ENCODE measurements around the gene RABGEF1.

DNA sequence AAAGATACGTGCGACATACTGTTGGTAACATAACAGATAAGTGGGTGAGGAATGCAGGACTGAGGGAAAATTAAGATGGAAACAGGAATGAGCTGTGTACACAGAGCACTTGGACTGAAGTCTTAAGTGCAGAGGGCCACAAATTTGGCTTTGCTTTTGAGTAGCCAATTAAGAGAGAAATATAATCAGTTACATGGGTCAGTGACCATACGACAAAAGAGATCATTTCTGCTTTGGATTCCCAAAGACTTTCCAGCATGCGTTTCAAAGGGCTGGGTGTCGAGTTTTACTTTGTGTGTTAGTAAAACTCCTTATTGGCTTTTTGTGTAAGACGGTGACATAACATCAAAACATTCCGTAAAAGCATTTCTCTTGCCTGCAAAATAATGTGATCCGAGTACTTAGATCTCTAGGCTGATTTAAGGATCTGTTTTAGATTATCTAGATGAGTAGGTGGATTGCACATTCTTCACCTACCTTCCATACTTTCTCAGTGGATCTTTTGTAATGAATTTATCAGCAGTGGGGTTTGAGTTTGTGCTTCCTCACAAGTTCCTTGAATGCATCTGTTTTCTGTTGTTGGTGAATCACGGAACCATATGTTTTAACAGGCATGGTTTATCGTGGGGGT, 7.5 kb downstream of the RABGEF1 start:
- TF ChIP-seq, protein P1, sequence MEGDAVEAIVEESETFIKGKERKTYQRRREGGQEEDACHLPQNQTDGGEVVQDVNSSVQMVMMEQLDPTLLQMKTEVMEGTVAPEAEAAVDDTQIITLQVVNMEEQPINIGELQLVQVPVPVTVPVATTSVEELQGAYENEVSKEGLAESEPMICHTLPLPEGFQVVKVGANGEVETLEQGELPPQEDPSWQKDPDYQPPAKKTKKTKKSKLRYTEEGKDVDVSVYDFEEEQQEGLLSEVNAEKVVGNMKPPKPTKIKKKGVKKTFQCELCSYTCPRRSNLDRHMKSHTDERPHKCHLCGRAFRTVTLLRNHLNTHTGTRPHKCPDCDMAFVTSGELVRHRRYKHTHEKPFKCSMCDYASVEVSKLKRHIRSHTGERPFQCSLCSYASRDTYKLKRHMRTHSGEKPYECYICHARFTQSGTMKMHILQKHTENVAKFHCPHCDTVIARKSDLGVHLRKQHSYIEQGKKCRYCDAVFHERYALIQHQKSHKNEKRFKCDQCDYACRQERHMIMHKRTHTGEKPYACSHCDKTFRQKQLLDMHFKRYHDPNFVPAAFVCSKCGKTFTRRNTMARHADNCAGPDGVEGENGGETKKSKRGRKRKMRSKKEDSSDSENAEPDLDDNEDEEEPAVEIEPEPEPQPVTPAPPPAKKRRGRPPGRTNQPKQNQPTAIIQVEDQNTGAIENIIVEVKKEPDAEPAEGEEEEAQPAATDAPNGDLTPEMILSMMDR (IDR thresholded peaks at IDR 0.05), result no peak
- TF ChIP-seq GABPA (IDR thresholded peaks at IDR 0.05; ENCODE audit: low read depth) (no peak), RAD21 (IDR thresholded peaks at IDR 0.05; ENCODE audit: low read length) (no peak), SIN3A (IDR thresholded peaks at IDR 0.05; ENCODE audit: borderline replicate concordance, low read depth, low read length) (no peak), EZH2phosphoT487 (IDR thresholded peaks at IDR 0.05; ENCODE audit: borderline replicate concordance, low read depth) (no peak)
- TF ChIP-seq, protein P2, sequence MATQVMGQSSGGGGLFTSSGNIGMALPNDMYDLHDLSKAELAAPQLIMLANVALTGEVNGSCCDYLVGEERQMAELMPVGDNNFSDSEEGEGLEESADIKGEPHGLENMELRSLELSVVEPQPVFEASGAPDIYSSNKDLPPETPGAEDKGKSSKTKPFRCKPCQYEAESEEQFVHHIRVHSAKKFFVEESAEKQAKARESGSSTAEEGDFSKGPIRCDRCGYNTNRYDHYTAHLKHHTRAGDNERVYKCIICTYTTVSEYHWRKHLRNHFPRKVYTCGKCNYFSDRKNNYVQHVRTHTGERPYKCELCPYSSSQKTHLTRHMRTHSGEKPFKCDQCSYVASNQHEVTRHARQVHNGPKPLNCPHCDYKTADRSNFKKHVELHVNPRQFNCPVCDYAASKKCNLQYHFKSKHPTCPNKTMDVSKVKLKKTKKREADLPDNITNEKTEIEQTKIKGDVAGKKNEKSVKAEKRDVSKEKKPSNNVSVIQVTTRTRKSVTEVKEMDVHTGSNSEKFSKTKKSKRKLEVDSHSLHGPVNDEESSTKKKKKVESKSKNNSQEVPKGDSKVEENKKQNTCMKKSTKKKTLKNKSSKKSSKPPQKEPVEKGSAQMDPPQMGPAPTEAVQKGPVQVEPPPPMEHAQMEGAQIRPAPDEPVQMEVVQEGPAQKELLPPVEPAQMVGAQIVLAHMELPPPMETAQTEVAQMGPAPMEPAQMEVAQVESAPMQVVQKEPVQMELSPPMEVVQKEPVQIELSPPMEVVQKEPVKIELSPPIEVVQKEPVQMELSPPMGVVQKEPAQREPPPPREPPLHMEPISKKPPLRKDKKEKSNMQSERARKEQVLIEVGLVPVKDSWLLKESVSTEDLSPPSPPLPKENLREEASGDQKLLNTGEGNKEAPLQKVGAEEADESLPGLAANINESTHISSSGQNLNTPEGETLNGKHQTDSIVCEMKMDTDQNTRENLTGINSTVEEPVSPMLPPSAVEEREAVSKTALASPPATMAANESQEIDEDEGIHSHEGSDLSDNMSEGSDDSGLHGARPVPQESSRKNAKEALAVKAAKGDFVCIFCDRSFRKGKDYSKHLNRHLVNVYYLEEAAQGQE (IDR thresholded peaks at IDR 0.05; ENCODE audit: low read depth, low read length), result no peak
- TF ChIP-seq, protein P3, sequence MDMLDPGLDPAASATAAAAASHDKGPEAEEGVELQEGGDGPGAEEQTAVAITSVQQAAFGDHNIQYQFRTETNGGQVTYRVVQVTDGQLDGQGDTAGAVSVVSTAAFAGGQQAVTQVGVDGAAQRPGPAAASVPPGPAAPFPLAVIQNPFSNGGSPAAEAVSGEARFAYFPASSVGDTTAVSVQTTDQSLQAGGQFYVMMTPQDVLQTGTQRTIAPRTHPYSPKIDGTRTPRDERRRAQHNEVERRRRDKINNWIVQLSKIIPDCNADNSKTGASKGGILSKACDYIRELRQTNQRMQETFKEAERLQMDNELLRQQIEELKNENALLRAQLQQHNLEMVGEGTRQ (IDR thresholded peaks at IDR 0.05; ENCODE audit: borderline replicate concordance, low read depth, low read length), result no peak
